Measurements from ENCODE around the gene MROH2A.

The MROH2A gene

DNA sequence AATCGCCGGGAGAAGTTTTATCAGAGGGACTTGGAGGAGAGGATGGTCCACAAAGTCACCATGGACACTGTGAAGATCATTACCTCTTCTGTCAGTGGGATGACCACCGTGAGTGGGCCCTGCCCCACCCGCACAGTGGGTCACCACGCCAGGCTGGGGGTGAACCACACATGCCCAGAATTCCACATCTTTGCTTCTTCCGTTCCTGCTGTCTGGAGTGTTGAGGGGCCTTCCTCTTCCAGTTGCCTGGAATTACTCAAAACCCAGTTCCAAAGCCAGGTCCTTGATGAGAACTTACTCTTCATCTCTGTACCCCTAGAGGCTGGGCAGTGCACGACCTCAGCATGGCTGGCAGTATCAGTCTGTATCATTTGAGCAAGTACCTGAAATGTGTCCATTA, 22.1 kb downstream of the MROH2A start:
- DNase-seq, result no peak

DNA sequence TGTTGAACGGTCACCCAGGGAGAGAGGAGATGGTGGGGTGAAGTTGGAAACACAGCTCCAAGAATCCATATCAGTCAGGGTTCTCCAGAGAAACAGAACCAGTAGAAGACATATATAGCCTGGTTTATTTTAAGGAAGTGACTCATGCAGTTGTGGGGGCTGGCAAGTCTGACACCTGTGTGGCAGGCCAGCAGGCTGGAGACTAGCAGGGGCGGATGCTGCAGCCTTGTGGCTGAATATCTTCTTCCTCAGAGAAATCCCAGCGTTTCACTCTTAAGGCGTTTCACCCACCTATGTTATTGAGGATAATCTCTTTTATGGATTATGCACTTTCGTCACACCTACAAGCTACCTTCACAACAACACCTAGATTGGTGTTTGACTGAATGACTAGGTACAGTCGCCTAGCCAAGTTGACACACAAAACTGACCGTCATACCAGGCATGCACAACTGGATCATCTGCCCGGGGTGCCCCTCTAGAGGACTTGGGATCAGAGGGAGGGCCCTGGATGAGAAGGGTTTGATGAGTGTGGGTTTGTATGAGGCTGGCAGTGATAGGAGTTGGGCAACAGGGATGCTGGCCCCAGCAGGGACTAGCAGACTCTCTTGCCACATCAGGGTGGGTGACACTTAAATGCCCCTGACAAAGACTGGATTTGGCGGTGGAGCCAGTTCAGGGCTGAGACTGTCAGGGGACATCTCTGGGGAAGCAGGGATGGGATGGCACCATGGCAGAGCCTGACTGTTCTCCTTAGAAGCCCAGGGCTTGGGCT, 23.4 kb downstream of the MROH2A start:
- DNase-seq, result no peak

GRCh38 chr2:233802132-233802815, 24.1 kb downstream of the MROH2A start:
- no peak for DNase-seq

DNA sequence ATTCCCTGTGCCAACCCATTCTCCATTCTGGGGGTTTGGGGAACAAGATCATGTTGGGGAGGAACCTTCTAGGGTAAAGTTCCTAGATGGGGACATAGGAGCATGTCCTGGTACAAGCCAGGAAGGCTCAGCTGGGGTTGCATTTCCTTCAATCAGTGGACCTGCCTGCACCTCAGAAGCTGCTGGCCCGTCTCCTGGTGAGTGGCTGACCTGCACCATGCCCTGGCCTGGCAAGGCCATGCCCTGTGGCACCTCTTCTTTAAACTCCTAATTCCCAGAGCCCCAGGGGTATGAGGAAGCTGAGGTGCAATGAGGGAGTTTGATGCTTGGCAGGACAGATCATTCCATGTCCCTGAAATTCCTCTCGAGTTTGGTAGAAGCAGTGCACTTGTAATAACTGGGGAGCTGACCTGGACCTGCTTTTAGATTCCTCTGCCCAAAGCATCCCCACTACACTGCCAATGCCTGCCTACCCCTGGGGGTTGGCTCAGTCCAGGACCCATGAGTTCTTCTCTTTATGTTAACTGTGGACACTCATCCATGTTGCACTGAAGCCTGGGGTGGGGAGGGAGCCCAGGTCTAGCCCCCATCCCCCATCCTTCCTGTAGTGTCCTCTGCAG, 25.3 kb downstream of the MROH2A start:
- DNase-seq, result no peak

- no peak for DNase-seq
Measured at GRCh38 chr2:233803994-233804393, 25.9 kb downstream of the MROH2A start.

- DNase-seq, result no peak
Measured at GRCh38 chr2:233807215-233807865, 29.2 kb downstream of the MROH2A start.

GRCh38 chr2:233807966-233808935, 30.1 kb downstream of the MROH2A start:
- no peak for DNase-seq

DNA sequence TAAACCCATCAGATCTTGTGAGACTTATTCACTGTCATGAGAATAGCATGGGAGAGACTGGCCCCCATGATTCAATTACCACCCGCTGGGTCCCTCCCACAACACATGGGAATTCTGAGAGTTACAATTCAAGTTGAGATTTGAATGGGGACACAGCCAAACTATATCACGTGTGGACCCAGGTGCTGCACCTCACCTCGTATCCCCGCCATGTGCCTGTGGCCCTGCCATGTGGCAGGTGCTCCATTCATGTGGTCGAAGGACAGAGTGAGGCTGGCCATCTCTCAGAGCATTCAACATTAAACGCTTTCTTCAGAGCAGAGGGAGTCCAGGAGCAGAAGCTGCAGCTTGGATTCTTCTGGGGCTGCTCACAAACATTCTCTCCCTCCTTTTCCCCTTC, 32.3 kb downstream of the MROH2A start:
- no peak for DNase-seq

DNA sequence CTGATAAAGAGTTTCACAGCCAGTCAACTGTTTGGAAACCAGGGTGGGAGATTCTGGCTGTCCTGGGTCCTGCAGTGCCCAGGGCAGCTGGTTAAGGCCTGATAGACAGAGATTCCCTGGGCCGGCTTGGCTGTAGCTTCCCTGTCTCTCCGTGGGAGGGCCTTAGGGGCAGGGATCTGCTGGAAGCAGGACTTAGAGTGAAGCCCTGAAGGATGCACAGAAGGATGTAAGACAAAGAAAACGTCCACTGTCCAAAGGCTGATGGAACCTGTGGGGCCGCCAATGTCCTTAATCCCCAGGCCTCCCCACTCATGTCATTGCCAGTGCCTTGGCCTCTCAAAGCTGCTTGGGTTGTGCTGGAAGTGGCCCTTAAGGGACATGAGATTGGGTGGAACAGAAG, 33.0 kb downstream of the MROH2A start:
- DNase-seq, result no peak

- no peak for DNase-seq
Measured at GRCh38 chr2:233811732-233812131, 33.6 kb downstream of the MROH2A start.

GRCh38 chr2:233813236-233814055, 35.3 kb downstream of the MROH2A start:
- no peak for DNase-seq

GRCh38 chr2:233814056-233814835, 36.1 kb downstream of the MROH2A start:
- DNase-seq, result no peak

- no peak for DNase-seq
Measured at GRCh38 chr2:233815861-233816260, 37.7 kb downstream of the MROH2A start.

DNA sequence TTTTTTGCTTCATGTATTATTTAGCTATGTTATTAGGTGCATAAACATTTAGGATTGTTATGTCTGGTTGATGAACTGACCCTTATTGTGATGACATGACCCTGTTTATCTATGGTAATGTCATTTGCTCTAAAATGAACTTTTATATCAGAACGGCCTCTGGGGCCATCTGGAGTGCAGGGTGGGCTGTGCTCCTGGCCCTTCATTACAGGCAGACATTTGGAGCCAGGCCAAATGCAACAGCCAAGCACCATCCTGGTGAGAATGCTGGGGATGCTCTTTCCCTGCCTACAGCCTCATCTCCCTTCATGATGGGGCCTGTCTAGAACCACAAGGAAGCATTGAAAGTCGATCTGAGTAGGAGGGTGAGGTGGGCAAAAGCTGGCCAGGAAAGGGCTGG, 38.2 kb downstream of the MROH2A start:
- no peak for DNase-seq

- no peak for DNase-seq
Measured at GRCh38 chr2:233816771-233817170, 38.6 kb downstream of the MROH2A start.

DNA sequence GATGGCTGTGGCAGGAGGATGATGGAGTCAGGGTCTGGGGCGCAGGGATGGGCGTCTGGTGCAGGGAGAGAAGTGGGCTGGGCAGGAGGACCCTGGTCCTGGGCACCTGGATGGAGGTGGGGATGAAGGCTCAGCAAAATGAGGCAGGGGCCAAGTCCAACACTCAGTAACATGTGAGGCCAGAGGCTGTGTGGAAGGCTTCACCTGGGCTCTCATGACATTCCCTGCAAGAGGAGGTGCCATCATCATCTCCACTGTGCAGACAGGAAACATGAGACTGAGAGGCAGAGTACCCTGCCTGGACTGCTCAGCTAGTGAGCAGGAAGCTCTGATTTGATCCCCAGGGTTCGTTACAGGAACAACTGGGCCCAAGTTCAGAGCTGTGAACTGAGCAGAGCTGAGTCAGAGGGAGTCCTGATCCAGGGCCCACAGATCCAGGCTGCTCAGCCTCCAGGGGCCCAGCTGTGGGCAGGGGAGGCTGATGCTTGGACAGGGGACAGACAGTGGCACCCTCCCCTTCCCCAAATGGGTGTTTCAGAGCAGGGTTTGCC, 39.3 kb downstream of the MROH2A start:
- DNase-seq, result no peak

DNA sequence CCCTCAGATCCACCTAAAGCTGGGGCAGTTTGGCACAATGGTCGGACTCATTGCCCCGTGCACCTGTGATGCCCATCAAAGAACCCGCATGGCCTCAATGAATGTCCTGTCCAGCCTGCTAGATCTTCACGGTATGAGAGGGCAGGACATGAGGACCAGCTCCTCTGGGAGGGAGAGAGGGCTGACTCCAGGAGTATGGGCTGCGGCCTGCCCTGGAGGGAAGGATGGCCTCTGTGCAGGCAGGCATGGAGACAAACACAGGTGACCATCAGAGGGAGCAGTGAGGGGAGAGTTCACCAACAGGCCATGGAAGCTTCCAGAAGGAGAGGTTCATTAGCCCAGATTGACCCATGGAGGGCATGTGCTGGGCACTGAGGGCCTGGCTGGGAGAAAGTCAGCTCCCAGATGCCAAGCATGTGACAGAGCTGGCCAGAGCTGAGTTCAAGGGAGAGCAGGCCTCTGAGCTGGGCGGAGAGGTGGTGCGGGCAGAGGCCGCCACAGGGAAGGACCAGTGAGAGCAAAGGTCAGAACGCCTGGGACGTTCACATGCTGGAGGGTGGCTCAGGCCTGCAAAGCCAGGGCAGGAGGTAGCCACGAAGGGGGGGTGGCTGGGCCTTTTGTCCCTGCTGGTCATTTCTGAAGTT, 40.0 kb downstream of the MROH2A start:
- no peak for DNase-seq

- no peak for DNase-seq
Measured at GRCh38 chr2:233818639-233819621, 40.8 kb downstream of the MROH2A start.
